GM12878 (cell line): ENCODE results near the gene GTF2IRD1. TPM values are rescaled to one million over a fixed set of nuclear protein-coding genes. Genes with fewer than 3 reads are reported as not detected.

Source experiments
- ATAC-seq: fragments of 200-7000 bp; cut with Tn5 transposase; 3 replicates; pipeline ENCODE4 v1.9.1; 2020; ENCODE audit warnings: mild to moderate bottlenecking, moderate library complexity
- BruUV-seq: library from RNA; stranded (reverse); fragments of 400-500 nt; replicated peaks from 2 replicates; lab custom pipeline; 2021; lab: Mats Ljungman, UMichigan
- CTCF ChIA-PET: fragments of 300-600 bp; sonication (Branson Sonifier 250); formaldehyde crosslinking; extraction: SDS; loops from one replicate; lab custom pipeline; 2021; ENCODE audit warnings: inconsistent platforms; lab: Yijun Ruan, JAX
- POLR2A ChIA-PET: fragments of 350-600 bp; formaldehyde crosslinking; extraction: SDS; loops from one replicate; lab custom pipeline; 2021; ENCODE audit warnings: inconsistent platforms; lab: Charles Lee
- RAD21 ChIA-PET: fragments of 300-600 bp; sonication (Branson Sonifier 250); formaldehyde crosslinking; loops from one replicate; lab custom pipeline; 2023; ENCODE audit warnings: antibody characterized with exemption; ENCODE audit not compliant: unreplicated experiment; lab: Charles Lee
- SMC1A ChIA-PET: fragments of 300-600 bp; sonication (Branson Sonifier 250); formaldehyde crosslinking; loops from one replicate; lab custom pipeline; 2023; ENCODE audit not compliant: unreplicated experiment, uncharacterized antibody; lab: Charles Lee
- DNase-seq: peaks from one replicate; pipeline ENCODE4 v3.0.0-alpha.2; 2011; ENCODE audit warnings: low read depth, low spot score
- FAIRE-seq: peaks from 3 replicates; lab custom pipeline; 2011; peaks lifted over from hg19 to GRCh38; lab: Jason Lieb, UNC
- H2AFZ ChIP-seq: 2 replicates; pipeline ENCODE4 v1.6.0; 2011; ENCODE audit warnings: low read depth, low read length, control low read depth; ENCODE audit not compliant: control insufficient read depth
- H3K27ac ChIP-seq: 2 replicates; pipeline ENCODE4 v1.5.1; 2011; ENCODE audit warnings: control low read depth; ENCODE audit not compliant: control insufficient read depth, insufficient read depth
- H3K27me3 ChIP-seq, 2 experiments: replicated peaks in 1 of 2; 2 replicates each; pipeline versions ENCODE4 v1.6.0 to v1.6.1; 2011; ENCODE audit warnings: low read length in 1 of 2; ENCODE audit not compliant: control insufficient read depth in 2 of 2, insufficient read depth in 2 of 2
- H3K36me3 ChIP-seq, 2 experiments: 2 replicates each; pipeline ENCODE4 v1.5.1; 2011; ENCODE audit warnings: low read length in 1 of 2; ENCODE audit not compliant: control insufficient read depth in 2 of 2, insufficient read depth in 2 of 2
- H3K4me1 ChIP-seq: 2 replicates; pipeline ENCODE4 v1.6.1; 2011; ENCODE audit warnings: mild to moderate bottlenecking, low read length, moderate library complexity, mixed read lengths; ENCODE audit not compliant: control insufficient read depth, insufficient read depth
- H3K4me2 ChIP-seq: 2 replicates; pipeline ENCODE4 v1.6.0; 2011; ENCODE audit warnings: control low read depth; ENCODE audit not compliant: control insufficient read depth, insufficient read depth
- H3K4me3 ChIP-seq: fragments of 200-600 bp; sonication (generic); 2 replicates; pipeline ENCODE4 v1.5.1; 2016
- H3K79me2 ChIP-seq: 2 replicates; pipeline ENCODE4 v1.6.0; 2011; ENCODE audit warnings: low read length; ENCODE audit not compliant: control insufficient read depth, insufficient read depth
- H3K9ac ChIP-seq: 2 replicates; pipeline ENCODE4 v1.8.0; 2011; ENCODE audit warnings: low read length, control low read depth, mixed read lengths; ENCODE audit not compliant: control insufficient read depth, insufficient read depth
- H3K9me3 ChIP-seq: replicated peaks from 3 replicates; pipeline ENCODE4 v1.5.1; 2011; ENCODE audit warnings: mild to moderate bottlenecking, low read length; ENCODE audit not compliant: control insufficient read depth, insufficient read depth
- H4K20me1 ChIP-seq: 2 replicates; pipeline ENCODE4 v1.6.0; 2011; ENCODE audit not compliant: control insufficient read depth, insufficient read depth
- LARP7 ChIP-seq: fragments of 450-650 bp; IDR thresholded peaks from 2 replicates; pipeline ENCODE4 v1.6.1; 2017; ENCODE audit warnings: mild to moderate bottlenecking
- NFXL1 ChIP-seq: fragments of 450-650 bp; IDR thresholded peaks from 2 replicates; pipeline ENCODE4 v1.6.1; 2017; ENCODE audit warnings: antibody characterized with exemption, mild to moderate bottlenecking, borderline replicate concordance
- NR2F1 ChIP-seq: fragments of 450-650 bp; conservative IDR thresholded peaks from 2 replicates; pipeline ENCODE4 v1.6.1; 2017; ENCODE audit warnings: mild to moderate bottlenecking
- NRF1 ChIP-seq: conservative IDR thresholded peaks from 2 replicates; pipeline ENCODE4 v1.6.1; 2011; ENCODE audit warnings: mild to moderate bottlenecking, low read depth, low read length, improper control_type of control experiment
- PAX8 ChIP-seq: fragments of 450-650 bp; IDR thresholded peaks from 2 replicates; pipeline ENCODE4 v1.6.1; 2017; ENCODE audit warnings: mild to moderate bottlenecking, moderate library complexity
- RAD21 ChIP-seq: IDR thresholded peaks from 2 replicates; pipeline ENCODE4 v1.6.1; 2011; ENCODE audit warnings: mild to moderate bottlenecking, low read depth, low read length, moderate library complexity; ENCODE audit not compliant: insufficient read depth
- RB1 ChIP-seq: fragments of 450-650 bp; formaldehyde crosslinking; IDR thresholded peaks from 2 replicates; pipeline ENCODE4 v1.6.1; 2017; ENCODE audit warnings: mild to moderate bottlenecking, borderline replicate concordance
- RCOR1 ChIP-seq: conservative IDR thresholded peaks from 2 replicates; pipeline ENCODE4 v1.6.1; 2012; ENCODE audit warnings: low read depth, low read length, improper control_type of control experiment
- TARDBP ChIP-seq: IDR thresholded peaks from 2 replicates; pipeline ENCODE4 v1.6.1; 2016; ENCODE audit warnings: borderline replicate concordance
- TBL1XR1 ChIP-seq: IDR thresholded peaks from 2 replicates; pipeline ENCODE4 v1.6.1; 2012; ENCODE audit warnings: low read depth, low read length, improper control_type of control experiment
- ZNF384 ChIP-seq: IDR thresholded peaks from 2 replicates; pipeline ENCODE4 v1.6.1; 2012; ENCODE audit warnings: low read depth, mild to moderate bottlenecking, low read length, improper control_type of control experiment, borderline replicate concordance
- ZSCAN29 ChIP-seq: fragments of 450-650 bp; IDR thresholded peaks from 2 replicates; pipeline ENCODE4 v1.6.1; 2017; ENCODE audit warnings: mild to moderate bottlenecking, moderate library complexity
- WGBS: methylation state at CpG from one replicate; pipeline ENCODE4 v1.1.6; 2016; ENCODE audit warnings: low lambda C conversion rate; ENCODE audit not compliant: insufficient replicate concordance, insufficient coverage; ENCODE audit errors: missing lambda C conversion rate; 5-methylcytosine and 5-hydroxymethylcytosine counted together
- in situ Hi-C: fragments of 300-500 bp; cut with MboI; formaldehyde crosslinking; loops from 9 replicates; pipeline ENCODE4 v1.14.3; 2018; ENCODE audit warnings: mixed read lengths
- intact Hi-C: fragments of 100-400 bp; cut with micrococcal nuclease; formaldehyde crosslinking; loops from one replicate; pipeline ENCODE4 v1.14.2; 2022; ENCODE audit not compliant: unreplicated experiment
- polyA plus RNA-seq, 11 experiments: library from polyadenylated mRNA; depleted of rRNA in 4 of 11; unstranded in 6 of 11; stranded (reverse) in 5 of 11; fragments of >200 nt; fragmentation: Nextera tagmentation in 4 of 11; fragmentation: Illumina TruSeq in 1 of 11; extraction: Ambion mirVana in 4 of 11; extraction: Trizol in 1 of 11; gene quantifications; 1 replicate in 1 of 11; 2 replicates in 10 of 11; pipeline versions ENCODE4 v1.2.1 to v1.2.3, GENCODE V29; 2011 to 2016; ENCODE audit warnings: inconsistent platforms in 2 of 11, missing spikeins in 2 of 11, low read depth in 1 of 11
- total RNA-seq, 4 experiments: library from RNA; depleted of rRNA in 3 of 4; stranded (reverse); fragments of >200 nt in 3 of 4; fragmentation: Illumina TruSeq in 1 of 4; extraction: Trizol in 1 of 4; gene quantifications; 2 replicates each; pipeline versions ENCODE4 v1.2.1 to v1.2.3, GENCODE V29; 2013 to 2021
- TF ChIP-seq, protein P1 (sequence below): IDR thresholded peaks from 2 replicates; pipeline ENCODE4 v1.6.1; 2012; ENCODE audit warnings: low read depth, low read length, improper control_type of control experiment
- TF ChIP-seq, protein P2 (sequence below): fragments of 450-650 bp; IDR thresholded peaks from 2 replicates; pipeline ENCODE4 v1.6.1; 2016; ENCODE audit warnings: mild to moderate bottlenecking, moderate library complexity, borderline replicate concordance

Gene GTF2IRD1
- total and polyA plus RNA-seq, 10 of the 15 experiments (the other 5 are each of a cell fraction or from before 2014, with no cell fraction given), result 0.48 to 3.0 (median 1.3) TPM

DNA sequence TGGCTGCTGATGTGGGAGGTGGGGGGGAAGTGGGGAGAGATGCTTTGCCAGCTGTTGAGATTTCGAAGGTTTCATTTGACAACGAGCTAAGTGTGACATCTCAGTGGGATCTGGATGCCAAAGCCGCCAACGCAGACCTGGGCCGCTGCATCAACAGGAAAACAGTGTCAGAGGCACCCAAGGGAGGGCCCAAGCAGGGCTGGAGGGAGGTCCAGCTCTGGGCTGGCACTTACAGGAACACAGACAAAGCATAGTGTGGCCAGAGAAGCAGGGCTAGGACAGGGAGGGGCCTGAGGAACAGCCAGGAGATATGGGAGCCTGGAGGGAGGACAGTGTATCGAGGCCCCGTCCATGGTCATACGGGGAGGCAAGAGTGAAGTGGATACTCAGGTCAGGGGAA, 73.1 kb downstream of the GTF2IRD1 start:
- WGBS, result 67% methylated on average over 8 of the region's 8 CpGs
- DNase-seq (no peak), FAIRE-seq (no peak), ATAC-seq (no peak)
- H3K27ac ChIP-seq, result no peak overlapping the region
- no peak overlapping the region for H3K4me2 ChIP-seq
- H4K20me1 ChIP-seq, result no peaks in the 10 kb centered on the region
- H2AFZ ChIP-seq, result no peak overlapping the region
- H3K9ac ChIP-seq, result no peak overlapping the region
- no peaks in the 10 kb centered on the region for H3K9me3 ChIP-seq
- no peak overlapping the region for H3K4me3 ChIP-seq
- no peaks in the 10 kb centered on the region for H3K36me3 ChIP-seq
- ChIA-PET RAD21 (no interaction called here), POLR2A (no interaction called here), SMC1A (no interaction called here), CTCF (interaction anchor here (1.1 kb wide), 1 partner anchor 77 kb away, joined by 3 read pairs; no protein-coding TSS in a partner anchor)
- no peaks in the 10 kb centered on the region for H3K27me3 ChIP-seq
- no peaks in the 10 kb centered on the region for H3K4me1 ChIP-seq
- no TSS peak for BruUV-seq
- no peak for TF ChIP-seq NFXL1
- no peak for TF ChIP-seq TBL1XR1
- TF ChIP-seq, protein P1, sequence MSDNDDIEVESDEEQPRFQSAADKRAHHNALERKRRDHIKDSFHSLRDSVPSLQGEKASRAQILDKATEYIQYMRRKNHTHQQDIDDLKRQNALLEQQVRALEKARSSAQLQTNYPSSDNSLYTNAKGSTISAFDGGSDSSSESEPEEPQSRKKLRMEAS, result no peak
- no peak for TF ChIP-seq RB1
- TF ChIP-seq, protein P2, sequence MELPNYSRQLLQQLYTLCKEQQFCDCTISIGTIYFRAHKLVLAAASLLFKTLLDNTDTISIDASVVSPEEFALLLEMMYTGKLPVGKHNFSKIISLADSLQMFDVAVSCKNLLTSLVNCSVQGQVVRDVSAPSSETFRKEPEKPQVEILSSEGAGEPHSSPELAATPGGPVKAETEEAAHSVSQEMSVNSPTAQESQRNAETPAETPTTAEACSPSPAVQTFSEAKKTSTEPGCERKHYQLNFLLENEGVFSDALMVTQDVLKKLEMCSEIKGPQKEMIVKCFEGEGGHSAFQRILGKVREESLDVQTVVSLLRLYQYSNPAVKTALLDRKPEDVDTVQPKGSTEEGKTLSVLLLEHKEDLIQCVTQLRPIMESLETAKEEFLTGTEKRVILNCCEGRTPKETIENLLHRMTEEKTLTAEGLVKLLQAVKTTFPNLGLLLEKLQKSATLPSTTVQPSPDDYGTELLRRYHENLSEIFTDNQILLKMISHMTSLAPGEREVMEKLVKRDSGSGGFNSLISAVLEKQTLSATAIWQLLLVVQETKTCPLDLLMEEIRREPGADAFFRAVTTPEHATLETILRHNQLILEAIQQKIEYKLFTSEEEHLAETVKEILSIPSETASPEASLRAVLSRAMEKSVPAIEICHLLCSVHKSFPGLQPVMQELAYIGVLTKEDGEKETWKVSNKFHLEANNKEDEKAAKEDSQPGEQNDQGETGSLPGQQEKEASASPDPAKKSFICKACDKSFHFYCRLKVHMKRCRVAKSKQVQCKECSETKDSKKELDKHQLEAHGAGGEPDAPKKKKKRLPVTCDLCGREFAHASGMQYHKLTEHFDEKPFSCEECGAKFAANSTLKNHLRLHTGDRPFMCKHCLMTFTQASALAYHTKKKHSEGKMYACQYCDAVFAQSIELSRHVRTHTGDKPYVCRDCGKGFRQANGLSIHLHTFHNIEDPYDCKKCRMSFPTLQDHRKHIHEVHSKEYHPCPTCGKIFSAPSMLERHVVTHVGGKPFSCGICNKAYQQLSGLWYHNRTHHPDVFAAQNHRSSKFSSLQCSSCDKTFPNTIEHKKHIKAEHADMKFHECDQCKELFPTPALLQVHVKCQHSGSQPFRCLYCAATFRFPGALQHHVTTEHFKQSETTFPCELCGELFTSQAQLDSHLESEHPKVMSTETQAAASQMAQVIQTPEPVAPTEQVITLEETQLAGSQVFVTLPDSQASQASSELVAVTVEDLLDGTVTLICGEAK, result no peak
- TF ChIP-seq ZNF384, result no peak
- TF ChIP-seq TARDBP, result no peak
- TF ChIP-seq LARP7, result no peak
- no peak for TF ChIP-seq NRF1
- no peak for TF ChIP-seq NR2F1
- no peak for TF ChIP-seq RAD21
- TF ChIP-seq PAX8, result no peak
- TF ChIP-seq RCOR1, result no peak
- no peak for TF ChIP-seq ZSCAN29
- H3K79me2 ChIP-seq, result no peaks in the 10 kb centered on the region
- in situ Hi-C loops (no loop called here), intact Hi-C loops (no loop called here)
